ENCODE results near the gene USP40.

The USP40 gene

DNA sequence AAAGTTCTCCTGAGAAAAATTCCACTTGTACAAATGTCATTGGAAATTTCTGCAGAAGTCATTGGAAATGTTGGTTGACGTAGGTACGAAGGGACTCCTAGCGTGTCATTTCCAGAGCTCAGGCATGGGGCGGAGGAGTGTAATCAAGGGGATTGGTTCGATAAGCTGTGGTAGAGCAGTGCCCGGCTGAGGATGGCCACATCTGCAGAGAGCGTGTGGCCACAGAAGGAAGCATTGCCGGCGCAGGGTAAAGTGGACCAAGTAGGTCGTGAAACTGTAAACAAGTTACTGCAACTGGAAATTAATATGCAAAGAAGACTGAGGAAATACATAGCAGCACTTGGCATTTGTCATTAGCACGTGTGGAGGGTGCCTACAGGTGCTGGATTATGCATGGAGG is 110.5 kb downstream of the USP40 start:
- no peak for DNase-seq

GRCh38 chr2:233455491-233455890 is 111.1 kb downstream of the USP40 start:
- DNase-seq, result no peak

GRCh38 chr2:233455006-233455405 is 111.6 kb downstream of the USP40 start:
- DNase-seq, result no peak

DNA sequence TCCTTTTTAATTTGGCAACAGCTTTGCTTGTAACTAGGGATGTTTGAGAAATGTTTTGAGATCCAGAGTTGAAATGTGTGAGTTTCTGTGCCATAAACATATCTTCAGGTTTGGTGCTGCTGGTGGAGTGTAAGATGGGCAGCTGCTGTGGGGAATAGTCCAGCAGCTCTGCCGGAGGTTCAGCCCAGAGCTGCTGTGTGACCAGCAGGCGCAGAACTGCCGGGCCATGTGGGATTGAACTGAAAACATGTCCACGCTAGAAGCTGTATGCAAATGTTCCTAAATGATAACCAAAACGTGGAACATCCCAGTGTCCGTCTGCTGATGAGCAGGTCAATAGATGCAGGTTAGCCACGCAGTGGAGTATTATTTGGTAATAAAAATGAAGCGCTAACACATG is 112.7 kb downstream of the USP40 start:
- no peak for DNase-seq

DNA sequence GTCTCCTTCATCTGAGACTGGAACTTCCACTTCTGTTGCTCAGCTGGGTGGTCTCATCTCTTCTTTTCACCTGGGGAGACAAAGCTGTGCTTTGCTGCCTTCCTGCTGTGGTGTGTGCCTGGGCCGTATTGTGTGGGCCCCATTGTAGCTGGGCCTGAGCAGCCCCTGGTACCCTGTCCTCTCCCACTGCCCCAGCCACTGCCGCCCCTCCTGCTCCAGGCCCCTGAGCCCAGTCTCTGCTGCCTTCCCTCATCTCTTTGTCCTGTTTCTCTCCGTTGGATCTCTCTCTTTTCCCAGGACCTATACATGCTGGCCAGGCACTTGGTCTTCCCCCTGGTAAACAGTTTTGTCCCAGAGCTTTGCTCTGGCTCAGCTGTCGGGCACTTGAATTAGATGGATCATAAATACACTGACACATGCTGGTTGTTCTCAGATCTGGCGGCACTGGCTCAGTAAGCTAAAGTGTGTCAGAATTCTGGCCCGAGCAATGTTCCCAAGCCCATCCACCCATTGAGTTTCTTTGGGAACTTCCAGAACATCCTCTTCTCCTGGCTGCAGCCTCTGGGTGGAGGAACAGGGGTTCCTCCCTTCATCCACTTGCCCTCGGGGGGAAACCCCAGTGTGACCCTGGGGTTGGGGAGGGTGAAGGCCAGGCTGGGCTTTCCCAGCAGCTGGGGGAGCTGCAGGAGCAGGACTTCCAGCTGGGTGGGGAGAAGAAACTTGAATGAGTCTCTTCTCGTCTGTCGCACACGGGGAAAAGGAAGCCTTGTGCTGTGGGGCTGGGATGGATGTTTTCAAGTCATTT is 113.3 kb downstream of the USP40 start:
- no peak for DNase-seq

GRCh38 chr2:233451950-233452349 is 114.6 kb downstream of the USP40 start:
- DNase-seq, result no peak

GRCh38 chr2:233450864-233451575 is 115.6 kb downstream of the USP40 start:
- no peak for DNase-seq

DNA sequence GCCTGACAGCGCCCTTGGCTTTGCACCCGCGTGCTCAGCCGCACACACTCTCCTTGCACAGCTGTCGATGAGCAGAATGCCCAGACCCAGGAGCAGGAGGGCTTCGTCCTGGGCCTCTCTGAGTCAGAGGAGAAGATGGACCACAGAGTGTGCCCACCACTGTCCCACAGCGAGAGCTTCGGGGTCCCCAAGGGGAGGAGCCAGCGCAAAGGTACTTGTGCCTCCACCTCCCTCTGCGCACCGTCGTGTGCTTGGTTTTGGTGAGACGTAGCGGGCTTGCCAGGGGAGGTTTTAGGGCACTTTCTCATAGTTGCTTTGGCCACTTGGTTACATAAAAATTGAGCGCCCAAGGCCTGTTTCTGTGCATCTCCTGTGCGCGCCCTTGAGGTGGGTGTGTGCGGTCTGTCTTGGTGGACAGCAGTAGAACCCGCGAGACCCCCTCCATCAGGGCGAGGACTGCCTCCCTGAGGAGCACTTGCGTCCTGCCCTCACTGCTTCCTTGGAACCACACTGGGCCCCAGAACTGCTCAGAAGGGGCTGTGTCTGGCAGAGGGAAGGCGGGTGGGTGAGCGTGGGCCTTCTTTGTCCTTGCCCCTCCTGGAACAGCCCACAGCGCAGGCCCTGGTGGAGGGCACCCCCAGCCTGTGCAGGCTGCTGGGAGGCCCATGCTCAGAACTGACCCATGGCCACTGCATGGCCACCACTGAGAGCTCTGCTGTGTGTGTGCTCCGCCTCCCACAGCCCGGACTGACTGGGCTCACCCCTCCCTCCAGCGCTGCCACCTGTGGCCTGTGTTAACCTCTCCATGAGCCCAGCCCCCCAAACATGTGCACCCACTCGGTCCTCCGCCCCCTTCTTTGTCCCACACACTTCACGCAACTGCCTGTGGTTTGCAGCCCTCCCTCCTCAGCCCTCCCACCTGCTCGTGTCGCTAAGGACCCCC is 116.4 kb downstream of the USP40 start:
- no peak for DNase-seq

DNA sequence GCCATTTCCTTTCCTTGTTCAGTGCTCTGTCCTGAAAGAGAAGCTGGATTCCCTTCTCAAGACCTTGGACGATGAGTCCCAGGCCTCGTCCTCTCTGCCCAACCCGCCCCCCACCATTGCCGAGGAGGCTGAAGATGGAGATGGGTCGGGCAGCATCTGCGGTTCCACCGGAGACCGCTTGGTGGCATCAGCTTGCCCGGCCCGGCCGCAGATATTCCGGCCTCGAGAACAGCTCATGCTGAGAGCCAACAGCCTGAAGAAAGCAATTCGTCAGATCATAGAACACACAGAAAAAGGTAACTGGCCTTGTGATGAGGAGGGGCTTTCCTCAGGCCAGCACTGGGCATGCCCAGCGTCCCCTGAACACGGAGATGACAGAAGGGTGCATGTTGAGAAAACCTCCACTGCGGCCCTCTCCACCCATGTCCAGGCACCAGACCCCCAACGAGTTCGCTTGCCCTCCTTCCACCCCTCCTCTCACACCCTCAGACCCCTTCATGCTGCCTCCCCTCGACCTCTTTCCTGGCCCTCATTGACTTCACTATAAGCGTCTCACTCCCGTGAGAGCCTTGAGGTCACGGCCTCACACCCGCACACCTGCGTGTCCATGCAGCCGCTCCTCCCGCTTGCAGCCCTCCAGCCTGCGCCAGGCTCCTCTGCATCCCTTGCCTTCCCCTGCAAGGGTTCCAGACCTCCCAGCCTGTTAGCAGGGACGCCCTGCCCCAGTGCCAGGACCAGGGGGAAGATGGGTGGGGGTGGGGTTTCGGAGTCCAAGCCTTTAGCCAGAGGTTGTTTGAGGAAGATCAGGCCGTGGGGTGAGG is 117.3 kb downstream of the USP40 start:
- DNase-seq, result no peak

GRCh38 chr2:233448575-233448974 is 118.0 kb downstream of the USP40 start:
- DNase-seq, result no peak

- DNase-seq, result no peak
Observed at GRCh38 chr2:233448220-233448559, 118.4 kb downstream of the USP40 start.

- no peak for DNase-seq
Observed at GRCh38 chr2:233447506-233448219, 118.9 kb downstream of the USP40 start.

DNA sequence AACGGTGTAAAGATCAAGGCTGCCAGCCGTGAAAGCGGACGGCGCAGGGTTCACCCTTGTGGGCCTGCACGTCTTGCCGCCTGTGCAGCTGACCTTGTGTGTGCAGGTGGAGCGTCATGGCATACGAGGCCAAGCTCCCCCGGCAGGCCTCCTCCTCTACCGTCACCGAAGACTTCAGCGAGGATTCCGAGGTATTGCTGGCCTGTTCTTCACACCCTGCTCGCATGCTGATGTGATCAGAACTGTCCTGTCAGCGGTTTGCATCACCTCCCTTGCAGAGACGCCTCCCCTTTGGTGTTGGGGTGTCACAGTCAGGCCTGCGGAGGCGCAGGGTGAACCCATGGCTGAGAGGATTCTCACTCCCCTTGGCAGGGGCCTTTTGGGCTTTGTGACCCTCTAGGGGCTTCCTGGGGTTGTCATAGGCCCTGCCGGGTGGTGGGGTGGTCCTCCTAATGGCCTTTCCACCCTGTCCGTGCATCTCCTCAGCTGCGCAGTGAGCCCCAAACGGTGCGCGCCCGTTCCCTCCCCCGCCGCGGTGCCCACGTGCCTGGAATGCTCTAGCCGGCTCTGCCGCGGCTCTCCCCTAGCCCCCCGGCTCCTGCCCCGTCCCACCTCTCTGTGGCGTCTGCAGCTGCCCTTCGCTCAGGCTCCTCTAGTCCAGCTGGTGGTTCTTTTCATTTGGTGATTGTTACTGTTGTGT is 119.8 kb downstream of the USP40 start:
- no peak for DNase-seq

GRCh38 chr2:233446121-233446520 is 120.5 kb downstream of the USP40 start:
- DNase-seq, result no peak

DNA sequence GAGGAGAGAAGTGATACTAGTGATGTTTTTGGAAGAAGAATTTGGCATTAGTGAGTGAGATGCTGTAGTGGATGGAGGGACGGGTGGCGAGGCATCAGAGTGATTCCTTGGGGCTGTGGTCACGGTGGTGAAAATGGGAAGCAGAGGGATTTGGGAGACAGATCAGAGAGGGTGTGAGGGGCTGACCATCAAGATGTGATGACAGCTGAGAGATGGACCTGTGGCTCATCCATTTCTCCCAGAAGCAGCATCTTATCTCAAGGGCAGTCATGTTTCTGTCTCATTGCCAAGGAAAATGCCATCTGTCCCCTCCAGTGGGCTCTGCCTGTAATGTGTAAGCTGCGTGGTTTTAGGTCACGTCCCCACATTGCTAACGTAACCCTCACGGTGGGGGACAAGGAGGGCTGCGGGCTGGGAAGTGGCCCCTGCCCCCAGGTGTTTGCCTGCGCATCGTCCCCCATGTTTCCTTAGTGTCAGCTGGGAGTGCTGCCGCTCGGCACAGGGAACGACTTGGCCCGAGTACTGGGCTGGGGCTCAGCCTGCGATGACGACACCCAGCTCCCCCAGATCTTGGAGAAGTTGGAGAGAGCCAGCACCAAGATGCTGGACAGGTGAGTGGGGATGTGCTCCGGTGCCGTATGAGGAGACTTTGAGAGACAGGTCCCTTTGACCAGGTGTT is 121.3 kb downstream of the USP40 start:
- no peak for DNase-seq

- no peak for DNase-seq
Observed at GRCh38 chr2:233444501-233444900, 122.1 kb downstream of the USP40 start.

GRCh38 chr2:233443511-233444183 is 122.9 kb downstream of the USP40 start:
- DNase-seq, result no peak

DNA sequence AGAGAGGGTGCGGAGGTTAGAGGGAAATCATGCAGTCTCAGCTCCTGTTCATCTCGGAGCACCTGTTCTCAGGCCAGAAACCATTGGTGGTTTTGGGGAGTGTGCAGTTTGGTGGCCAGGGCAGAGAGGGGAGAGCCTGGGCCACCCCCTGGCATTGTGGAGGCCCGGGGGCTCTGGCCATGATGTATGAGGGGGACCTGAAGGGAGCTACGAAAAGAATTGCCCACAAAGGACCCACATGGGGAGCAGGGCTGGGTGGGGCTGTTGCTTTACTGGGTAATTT is 124.6 kb downstream of the USP40 start:
- no peak for DNase-seq

DNA sequence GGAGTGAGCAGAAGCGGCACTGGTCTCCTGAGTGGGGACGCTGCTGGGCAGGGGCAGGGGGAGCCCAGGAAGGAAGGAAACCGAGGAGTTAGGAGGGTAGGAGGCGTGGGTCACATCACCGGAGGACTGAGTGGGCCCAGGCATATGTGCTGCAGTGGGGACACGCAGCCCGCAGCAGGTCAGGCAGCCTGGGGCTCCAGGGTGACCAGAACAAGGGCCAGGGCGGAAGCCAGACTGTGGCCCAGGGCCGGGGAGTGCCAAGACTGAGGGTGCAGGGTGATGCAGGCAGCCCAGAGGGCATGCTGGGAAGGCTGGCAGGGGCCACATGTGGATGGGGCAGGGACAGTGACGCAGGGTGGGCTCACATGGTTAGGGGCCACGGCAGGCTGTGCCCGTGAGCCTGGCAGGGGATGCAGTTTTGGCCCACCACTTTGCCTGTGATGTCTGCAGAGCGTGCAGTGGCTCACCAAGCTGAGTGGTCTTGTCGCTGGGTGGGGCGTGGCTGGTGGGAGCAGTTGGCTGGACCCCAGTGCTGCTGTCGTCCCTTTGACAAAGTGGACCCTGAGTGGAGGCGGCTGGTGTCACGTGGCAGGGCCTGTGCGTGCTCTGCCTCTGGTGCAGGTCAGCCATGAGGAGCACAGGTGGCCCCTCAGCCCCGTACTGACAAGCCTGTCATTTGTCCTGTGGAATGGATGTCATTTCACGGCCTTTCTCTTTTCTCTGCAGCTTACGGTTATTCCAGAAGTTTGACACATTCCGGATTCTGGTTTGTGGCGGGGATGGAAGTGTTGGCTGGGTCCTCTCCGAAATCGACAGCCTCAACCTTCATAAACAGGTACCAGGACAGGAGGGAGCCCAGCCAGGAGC is 125.2 kb downstream of the USP40 start:
- DNase-seq, result no peak
